ENCODE data around the gene CRISP3.
"Not testable (repeated sequence)": the region's sequence is repeated elsewhere in the genome, so short reads cannot be mapped to it uniquely, and the experiment has no call there.

The CRISP3 gene

GRCh38 chr6:49744259-49744658, at the start of gene CRISP3:
CRISP3 (minus strand) TSS chr6:49744388; CDS start chr6:49744367, 21 bp downstream.
- DNase-seq: no peak

GRCh38 chr6:49790341-49790740, 46.2 kb upstream of the CRISP3 start:
- no peak for DNase-seq

- no peak for DNase-seq
These were observed 43.0 kb upstream of the CRISP3 start, which contains the start of gene PGK2 for GRCh38 chr6:49787176-49787575. PGK2 (minus strand) TSS chr6:49787285; CDS start chr6:49787187, 98 bp downstream.

- DNase-seq: no peak
These were observed 40.1 kb upstream of the CRISP3 start for GRCh38 chr6:49784272-49784671.

- DNase-seq: no peak
These were observed 38.5 kb upstream of the CRISP3 start for GRCh38 chr6:49782725-49783124.

- DNase-seq: no peak
These were observed 38.1 kb upstream of the CRISP3 start for GRCh38 chr6:49782293-49782692.

GRCh38 chr6:49776444-49776843, 32.3 kb upstream of the CRISP3 start:
- DNase-seq: no peak

GRCh38 chr6:49775043-49775442, 30.9 kb upstream of the CRISP3 start:
- DNase-seq: no peak

GRCh38 chr6:49772285-49772684, 28.1 kb upstream of the CRISP3 start:
- DNase-seq: no peak

- DNase-seq: no peak
These were observed 22.6 kb upstream of the CRISP3 start for GRCh38 chr6:49766762-49767161.

- DNase-seq: no peak
These were observed 20.5 kb upstream of the CRISP3 start for GRCh38 chr6:49764571-49765236.

- no peak for DNase-seq
These were observed 759 bp downstream of the CRISP3 start for GRCh38 chr6:49743429-49743828.

GRCh38 chr6:49739423-49739822, 4.8 kb downstream of the CRISP3 start:
- no peak for DNase-seq

- no peak for DNase-seq
These were observed 8.1 kb downstream of the CRISP3 start for GRCh38 chr6:49736017-49736508.

GRCh38 chr6:49733680-49734079, 10.5 kb downstream of the CRISP3 start:
- DNase-seq: no peak

- no peak for DNase-seq
These were observed 11.4 kb downstream of the CRISP3 start for GRCh38 chr6:49732781-49733180.

- no peak for DNase-seq
These were observed 13.9 kb downstream of the CRISP3 start for GRCh38 chr6:49730251-49730650.

GRCh38 chr6:49723917-49724316, 20.3 kb downstream of the CRISP3 start:
- not testable (repeated sequence) for DNase-seq

- no peak for DNase-seq
These were observed 22.9 kb downstream of the CRISP3 start for GRCh38 chr6:49721297-49721696.

GRCh38 chr6:49720372-49720771, 23.8 kb downstream of the CRISP3 start:
- DNase-seq: no peak

- peak; percentile 56 for DNase-seq
These were observed 30.8 kb downstream of the CRISP3 start, which contains the start of gene CRISP2 for GRCh38 chr6:49713346-49713745. CRISP2 (minus strand) TSS chr6:49713543; CDS start chr6:49709196, 4,347 bp downstream.

- DNase-seq: no peak
These were observed 45.7 kb downstream of the CRISP3 start for GRCh38 chr6:49698478-49698877.

- DNase-seq: no peak
These were observed 50.7 kb downstream of the CRISP3 start for GRCh38 chr6:49693512-49693911.

- no peak for DNase-seq
These were observed 51.7 kb downstream of the CRISP3 start for GRCh38 chr6:49692534-49692933.

Data from eye (tissue), 1 donor.